WTC11 (cell line): ENCODE measurements around the gene ANKRD2. TPM values are rescaled to one million over a fixed set of nuclear protein-coding genes. Genes with fewer than 3 reads are reported as not detected.
A peak's percentile ranks its signal among the peaks of the same experiment; 100 is the strongest.

Experiments used
- ATAC-seq: fragments of 200-7000 bp; cut with Tn5 transposase; 2 replicates; pipeline ENCODE4 v1.10.0; 2021; ENCODE audit warnings: mild to moderate bottlenecking, moderate library complexity
- CTCF ChIA-PET: fragments of 300-600 bp; sonication (Branson Sonifier 250); formaldehyde crosslinking; loops from one replicate; lab custom pipeline; 2021; ENCODE audit warnings: antibody characterized with exemption; lab: Charles Lee
- POLR2A ChIA-PET: fragments of 350-600 bp; sonication (Branson Sonifier 250); formaldehyde crosslinking; loops from one replicate; lab custom pipeline; 2021; ENCODE audit warnings: antibody characterized with exemption; lab: Charles Lee
- DNase-seq: peaks from one replicate; pipeline ENCODE4 v3.0.0; 2021; ENCODE audit warnings: low spot score
- H3K27ac Mint-ChIP-seq: 2 replicates; pipeline ENCODE4 v1.8.0; 2021; ENCODE audit warnings: mixed read lengths
- H3K27me3 Mint-ChIP-seq: 2 replicates; pipeline ENCODE4 v1.8.0; 2021; ENCODE audit warnings: low read depth, mild to moderate bottlenecking, moderate library complexity, mixed read lengths
- H3K36me3 Mint-ChIP-seq: 2 replicates; pipeline ENCODE4 v1.8.0; 2021; ENCODE audit warnings: mixed read lengths
- H3K4me1 Mint-ChIP-seq: 2 replicates; pipeline ENCODE4 v1.8.0; 2022; ENCODE audit warnings: mixed read lengths
- H3K4me3 Mint-ChIP-seq: 2 replicates; pipeline ENCODE4 v1.8.0; 2021; ENCODE audit warnings: mild to moderate bottlenecking, moderate library complexity, mixed read lengths
- H3K9me3 Mint-ChIP-seq: 2 replicates; pipeline ENCODE4 v1.8.0; 2021; ENCODE audit warnings: mixed read lengths
- AFF4 ChIP-seq: sonication (generic); formaldehyde crosslinking; IDR thresholded peaks from 2 replicates; pipeline ENCODE4 v1.8.1; 2023; ENCODE audit warnings: mild to moderate bottlenecking, missing genetic modification reagents, borderline replicate concordance
- CDX4 ChIP-seq: fragments of 250-450 bp; sonication (Bioruptor Pico); IDR thresholded peaks from 2 replicates; pipeline ENCODE4 v1.9.0; 2021; ENCODE audit warnings: moderate library complexity, mild to moderate bottlenecking, inconsistent platforms, borderline replicate concordance
- E2F4 ChIP-seq: sonication (generic); formaldehyde crosslinking; IDR thresholded peaks from 2 replicates; pipeline ENCODE4 v1.8.1; 2022; ENCODE audit warnings: low read depth, mild to moderate bottlenecking, moderate library complexity, missing genetic modification reagents, borderline replicate concordance
- ELF4 ChIP-seq: sonication (generic); formaldehyde crosslinking; IDR thresholded peaks from 2 replicates; pipeline ENCODE4 v1.8.1; 2022; ENCODE audit warnings: low read depth, mild to moderate bottlenecking, moderate library complexity, missing genetic modification reagents
- ETV6 ChIP-seq: sonication (generic); formaldehyde crosslinking; IDR thresholded peaks from 2 replicates; pipeline ENCODE4 v1.8.1; 2022; ENCODE audit warnings: mild to moderate bottlenecking, missing genetic modification reagents
- GABPB1 ChIP-seq: sonication (generic); formaldehyde crosslinking; IDR thresholded peaks from 2 replicates; pipeline ENCODE4 v1.8.1; 2023; ENCODE audit warnings: mild to moderate bottlenecking, missing genetic modification reagents
- IRF2 ChIP-seq: sonication (generic); formaldehyde crosslinking; IDR thresholded peaks from 2 replicates; pipeline ENCODE4 v1.8.0; 2022; ENCODE audit warnings: low read depth, missing genetic modification reagents, borderline replicate concordance
- JAZF1 ChIP-seq: fragments of 250-450 bp; sonication (Bioruptor Pico); IDR thresholded peaks from 2 replicates; pipeline ENCODE4 v1.9.0; 2021; ENCODE audit warnings: moderate library complexity, mild to moderate bottlenecking, inconsistent platforms
- KAT7 ChIP-seq: sonication (generic); formaldehyde crosslinking; IDR thresholded peaks from 2 replicates; pipeline ENCODE4 v1.8.1; 2023; ENCODE audit warnings: missing genetic modification reagents, mild to moderate bottlenecking, borderline replicate concordance
- MXD4 ChIP-seq: fragments of 250-450 bp; sonication (Bioruptor Pico); IDR thresholded peaks from 2 replicates; pipeline ENCODE4 v1.8.0; 2021; ENCODE audit warnings: mild to moderate bottlenecking, moderate library complexity, borderline replicate concordance
- NFE2L1 ChIP-seq: sonication (generic); formaldehyde crosslinking; IDR thresholded peaks from 2 replicates; pipeline ENCODE4 v1.8.1; 2023; ENCODE audit warnings: missing genetic modification reagents
- TCF7 ChIP-seq: sonication (generic); formaldehyde crosslinking; IDR thresholded peaks from 2 replicates; pipeline ENCODE4 v1.8.0; 2022; ENCODE audit warnings: mild to moderate bottlenecking, low read depth, missing genetic modification reagents, moderate library complexity
- TP53 ChIP-seq: sonication (generic); formaldehyde crosslinking; IDR thresholded peaks from 2 replicates; pipeline ENCODE4 v1.8.1; 2023; ENCODE audit warnings: mild to moderate bottlenecking, missing genetic modification reagents
- USF1 ChIP-seq: sonication (generic); formaldehyde crosslinking; IDR thresholded peaks from 2 replicates; pipeline ENCODE4 v1.8.0; 2022; ENCODE audit warnings: mild to moderate bottlenecking, missing genetic modification reagents
- ZNF263 ChIP-seq: sonication (generic); formaldehyde crosslinking; IDR thresholded peaks from 2 replicates; pipeline ENCODE4 v1.8.1; 2022; ENCODE audit warnings: low read depth, mild to moderate bottlenecking, moderate library complexity, missing genetic modification reagents
- ZNF423 ChIP-seq: fragments of 250-450 bp; sonication (Bioruptor Pico); IDR thresholded peaks from 2 replicates; pipeline ENCODE4 v2.1.2; 2022; ENCODE audit warnings: mild to moderate bottlenecking, moderate library complexity
- total RNA-seq: library from RNA; stranded (reverse); gene quantifications from 3 replicates; pipeline ENCODE4 v1.2.3, GENCODE V29; 2021

Gene ANKRD2
- total RNA-seq, 1 experiment from 2014 or later, result not detected

- ATAC-seq (no peak), DNase-seq (no peak)
- no peaks in the 10 kb centered on the region for H3K9me3 Mint-ChIP-seq
- TF ChIP-seq NFE2L1 (CRISPR knock-in tag), result no peak
- no peak for TF ChIP-seq USF1
- TF ChIP-seq E2F4 (CRISPR knock-in tag), result no peak
- TF ChIP-seq IRF2, result no peak
- no peak for TF ChIP-seq GABPB1 (CRISPR knock-in tag)
- TF ChIP-seq ELF4, result no peak
- TF ChIP-seq ZNF423 (CRISPR knock-in tag), result no peak
- TF ChIP-seq KAT7 (CRISPR knock-in tag), result no peak
- TF ChIP-seq CDX4 (CRISPR knock-in tag), result no peak
- TF ChIP-seq AFF4 (CRISPR knock-in tag), result no peak
- no peak for TF ChIP-seq JAZF1 (CRISPR knock-in tag)
- CTCF ChIA-PET, result interaction anchor here (0.9 to 1.8 kb wide), 4 partner anchors 35 to 145 kb away, joined by 4 to 7 read pairs (median 4); partner anchors contain the start of gene ANKRD2
- H3K36me3 Mint-ChIP-seq, result no peaks in the 10 kb centered on the region
- POLR2A ChIA-PET, result no interaction called here
- no peaks in the 10 kb centered on the region for H3K27me3 Mint-ChIP-seq
- no peak overlapping the region for H3K4me3 Mint-ChIP-seq
- H3K4me1 Mint-ChIP-seq, result peaks cover 14% of the 10 kb centered on the region
- no peak overlapping the region for H3K27ac Mint-ChIP-seq
These were observed 36.5 kb downstream of the ANKRD2 start for GRCh38 chr10:97608991-97609561.

GRCh38 chr10:97611473-97611872, 38.9 kb downstream of the ANKRD2 start:
- DNase-seq (no peak), ATAC-seq (peak; percentile 18; the same call in 1 of the 2 replicates)
- H3K27me3 Mint-ChIP-seq, result no peaks in the 10 kb centered on the region
- no peaks in the 10 kb centered on the region for H3K36me3 Mint-ChIP-seq
- no peaks in the 10 kb centered on the region for H3K9me3 Mint-ChIP-seq
- TF ChIP-seq TP53 (CRISPR knock-in tag), result no peak
- no peak for TF ChIP-seq E2F4 (CRISPR knock-in tag)
- no peak for TF ChIP-seq NFE2L1 (CRISPR knock-in tag)
- TF ChIP-seq ZNF263 (CRISPR knock-in tag), result peak; percentile 32; the same call in 1 of the 2 replicates
- TF ChIP-seq ETV6 (CRISPR knock-in tag), result no peak
- no peak for TF ChIP-seq TCF7
- no peak for TF ChIP-seq MXD4
- peak overlapping the region; percentile 49 for H3K27ac Mint-ChIP-seq
- ChIA-PET CTCF (interaction anchor here (0.7 to 3.3 kb wide), 15 partner anchors 20 to 210 kb away, joined by 3 to 55 read pairs (median 4); partner anchors contain the start of genes ANKRD2, AVPI1, RRP12 and UBTD1), POLR2A (interaction anchor here (1.0 kb wide), 1 partner anchor 37 kb away, joined by 3 read pairs; no protein-coding TSS in a partner anchor)
- H3K4me1 Mint-ChIP-seq, result peaks cover 14% of the 10 kb centered on the region
- no peak overlapping the region for H3K4me3 Mint-ChIP-seq
